Inflammatory macrophage treated with lipopolysaccharide for 1 hour (primary cell): ENCODE results near the gene SEMA3E.
"Not testable (repeated sequence)": the region's sequence is repeated elsewhere in the genome, so short reads cannot be mapped to it uniquely, and the experiment has no call there.

ENCODE experiments used
- DNase-seq, 2 donors: peaks; one replicate each; pipeline ENCODE4 v3.0.0-alpha.2; 2020 to 2022

Gene SEMA3E

GRCh38 chr7:83484826-83485225 lies 164.1 kb downstream of the SEMA3E start:
- DNase-seq = no peak

GRCh38 chr7:83484266-83484665 lies 164.7 kb downstream of the SEMA3E start:
- no peak for DNase-seq

GRCh38 chr7:83478616-83479015 lies 170.3 kb downstream of the SEMA3E start:
- no peak for DNase-seq

- DNase-seq = no peak
Measured at GRCh38 chr7:83476511-83477050, 172.4 kb downstream of the SEMA3E start.

- no peak for DNase-seq
Measured at GRCh38 chr7:83475420-83475819, 173.5 kb downstream of the SEMA3E start.

GRCh38 chr7:83472376-83472775 lies 176.6 kb downstream of the SEMA3E start:
- DNase-seq = no peak

- DNase-seq = no peak
Measured at GRCh38 chr7:83469491-83469890, 179.4 kb downstream of the SEMA3E start.

GRCh38 chr7:83469076-83469475 lies 179.9 kb downstream of the SEMA3E start:
- no peak for DNase-seq

- DNase-seq = peak; percentile 16 to 21
Measured at GRCh38 chr7:83468251-83468739, 180.6 kb downstream of the SEMA3E start.

GRCh38 chr7:83467493-83467892 lies 181.4 kb downstream of the SEMA3E start:
- DNase-seq = no peak

- DNase-seq = no peak
Measured at GRCh38 chr7:83466956-83467355, 182.0 kb downstream of the SEMA3E start.

- DNase-seq = no peak
Measured at GRCh38 chr7:83466187-83466923, 182.6 kb downstream of the SEMA3E start.

- DNase-seq = no peak
Measured at GRCh38 chr7:83465643-83466042, 183.3 kb downstream of the SEMA3E start.

GRCh38 chr7:83461820-83462219 lies 187.1 kb downstream of the SEMA3E start:
- not testable (repeated sequence) for DNase-seq

GRCh38 chr7:83459930-83460653 lies 188.8 kb downstream of the SEMA3E start:
- not testable (repeated sequence) for DNase-seq

GRCh38 chr7:83459101-83459929 lies 189.6 kb downstream of the SEMA3E start:
- DNase-seq = not testable (repeated sequence)

- no peak for DNase-seq
Measured at GRCh38 chr7:83457022-83457892, 191.7 kb downstream of the SEMA3E start.

GRCh38 chr7:83456413-83456812 lies 192.5 kb downstream of the SEMA3E start:
- no peak for DNase-seq

- no peak for DNase-seq
Measured at GRCh38 chr7:83455612-83456011, 193.3 kb downstream of the SEMA3E start.

- no peak for DNase-seq
Measured at GRCh38 chr7:83452256-83452655, 196.7 kb downstream of the SEMA3E start.

- DNase-seq = no peak
Measured at GRCh38 chr7:83451501-83452045, 197.4 kb downstream of the SEMA3E start.

GRCh38 chr7:83449781-83450180 lies 199.2 kb downstream of the SEMA3E start:
- no peak for DNase-seq
